GM18861 (cell line): ENCODE data around the gene DACT3.
A peak's percentile ranks its signal among the peaks of the same experiment; 100 is the strongest.

Experiments used
- ATAC-seq: cut with Tn5 transposase; IDR thresholded peaks from one replicate; pipeline ENCODE4 v1.9.1; 2021; ENCODE audit not compliant: unreplicated experiment

Gene DACT3

DNA sequence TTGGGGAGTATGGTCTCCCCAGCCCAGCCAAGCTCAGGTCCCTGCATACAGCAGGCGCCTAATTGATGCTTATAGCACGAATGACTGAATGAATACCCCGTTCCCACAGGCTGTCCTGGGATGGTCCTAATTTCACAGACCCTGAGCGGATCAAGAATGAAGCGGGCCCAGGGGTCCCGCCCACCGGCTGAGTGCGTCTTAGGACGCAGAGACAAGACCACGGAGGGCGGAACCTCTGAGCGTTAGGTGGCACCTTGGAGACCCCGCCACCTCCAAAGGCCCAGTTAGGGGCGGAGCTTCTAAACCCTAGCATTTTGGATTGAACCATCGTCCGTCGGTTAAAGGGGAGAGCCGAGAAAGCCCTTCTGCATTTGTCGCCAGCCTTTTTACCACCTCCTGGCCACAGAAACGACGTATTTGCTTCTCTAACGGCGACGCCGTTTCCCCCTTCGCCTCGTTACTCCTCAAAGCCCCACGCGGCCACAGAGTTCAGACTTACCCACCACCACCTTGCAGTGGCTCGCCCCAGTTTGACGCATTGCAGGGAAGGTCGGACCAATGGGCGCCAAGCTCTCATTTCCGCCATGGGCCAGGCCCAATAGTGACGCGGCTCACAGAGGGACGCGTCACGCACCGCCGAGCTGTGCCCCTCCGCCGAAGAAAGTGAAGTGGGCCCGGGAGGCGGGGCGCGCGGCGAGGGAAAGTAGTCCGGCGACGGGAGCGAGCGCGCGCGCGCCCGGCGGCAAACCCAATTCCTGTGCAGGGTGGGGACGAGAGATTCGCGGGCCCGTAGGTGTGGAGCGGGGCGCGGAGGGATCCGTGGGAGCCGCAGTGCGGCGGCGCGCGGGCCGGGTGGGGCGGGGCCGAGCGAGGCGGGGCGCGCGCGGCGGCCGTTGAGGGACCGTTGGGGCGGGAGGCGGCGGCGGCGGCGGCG lies 60.3 kb downstream of the DACT3 start:
- ATAC-seq = peak; percentile 72

DNA sequence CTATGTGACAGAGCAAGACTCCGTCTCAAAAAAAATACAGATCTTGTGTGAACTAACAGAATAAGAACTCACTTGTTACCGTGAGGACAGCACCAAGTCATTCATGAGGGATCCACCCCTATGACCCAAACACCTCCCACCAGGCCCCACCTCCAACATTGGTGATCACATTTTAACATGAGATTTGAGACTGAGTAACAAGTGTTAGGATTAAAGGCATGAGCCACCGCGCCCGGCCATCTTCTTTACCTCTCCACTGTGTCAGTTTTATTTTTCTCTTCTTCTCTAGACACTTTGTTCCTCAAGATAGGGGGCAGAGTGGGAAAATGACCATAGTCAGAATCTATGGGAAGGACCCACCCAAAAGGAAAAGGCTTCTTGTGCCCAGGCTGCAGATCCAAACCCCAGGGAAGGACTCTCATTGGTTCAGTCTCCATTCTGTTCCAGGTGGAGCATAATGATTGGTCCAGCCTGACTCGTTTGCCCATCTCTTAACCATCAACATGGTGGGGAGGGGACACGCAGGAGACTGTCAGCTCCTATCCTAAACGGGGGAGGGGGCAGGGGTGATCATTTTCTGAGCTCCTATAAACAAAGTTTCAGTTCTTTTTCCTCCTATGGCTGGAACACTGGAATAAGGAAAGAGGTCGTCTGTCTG lies 61.1 kb downstream of the DACT3 start:
- ATAC-seq = no peak

DNA sequence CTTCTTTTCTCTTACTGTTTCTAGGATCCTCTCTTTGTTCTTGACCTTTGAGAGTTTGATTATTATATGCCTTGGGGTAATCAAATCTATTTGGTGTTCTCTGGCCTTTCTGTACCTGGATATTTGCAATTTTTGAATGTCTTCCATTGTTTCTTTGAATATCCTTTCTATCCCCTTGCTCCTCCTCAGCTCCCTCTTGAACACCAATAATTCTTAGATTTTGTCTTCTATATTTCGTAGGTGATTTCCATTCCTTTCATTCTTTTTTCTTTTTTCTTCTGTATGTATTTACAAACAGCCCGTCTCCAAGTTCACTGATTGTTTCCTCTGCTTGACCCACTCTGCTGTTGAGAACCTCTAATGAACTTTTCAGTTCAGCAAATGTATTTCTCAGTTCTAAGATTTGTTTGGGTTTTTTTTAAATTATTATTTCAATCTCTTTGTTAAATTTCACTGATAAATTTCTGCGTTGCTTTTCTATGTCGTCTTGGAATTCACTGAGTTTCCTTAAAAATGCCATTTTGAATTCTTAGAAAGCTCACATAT lies 62.5 kb downstream of the DACT3 start:
- ATAC-seq = no peak
